Tibial artery (tissue), 4 donors: ENCODE results near the gene BTBD19.

Source experiments
- DNase-seq, 2 donors: peaks; one replicate each; pipeline ENCODE4 v3.0.0-alpha.2; 2019
- H3K27ac ChIP-seq, 2 donors: fragments of 200-600 bp; sonication (generic) in 1 of 2; 1 replicate in 1 of 2; 2 replicates in 1 of 2; pipeline ENCODE4 v1.5.1; 2018 to 2019; ENCODE audit warnings: mild to moderate bottlenecking in 1 of 2
- H3K27me3 ChIP-seq, 2 donors: fragments of 200-600 bp; sonication (generic) in 1 of 2; one replicate each; pipeline versions ENCODE4 v1.5.1 to v1.6.0; 2016 to 2019
- H3K36me3 ChIP-seq, 3 donors: fragments of 200-600 bp; sonication (generic) in 2 of 3; one replicate each; pipeline ENCODE4 v1.5.1; 2016 to 2019; ENCODE audit warnings: mild to moderate bottlenecking in 2 of 3
- H3K4me1 ChIP-seq, 4 donors: fragments of 200-600 bp; sonication (generic) in 2 of 4; 1 replicate in 3 of 4; 2 replicates in 1 of 4; pipeline ENCODE4 v1.5.1; 2016 to 2019
- H3K4me3 ChIP-seq, 2 donors: fragments of 200-600 bp; sonication (generic) in 1 of 2; 1 replicate in 1 of 2; 2 replicates in 1 of 2; pipeline ENCODE4 v1.5.1; 2018 to 2019; ENCODE audit warnings: mild to moderate bottlenecking in 2 of 2
- H3K9me3 ChIP-seq, 3 donors: fragments of 200-600 bp; sonication (generic) in 1 of 3; one replicate each; pipeline ENCODE4 v1.5.1; 2016 to 2019
- CTCF ChIP-seq, 2 experiments: fragments of 200-600 bp in 1 of 2; fragments of 450-650 bp in 1 of 2; IDR thresholded peaks; one replicate each; pipeline ENCODE4 v1.5.1; 2017 to 2019; ENCODE audit warnings: antibody characterized with exemption in 2 of 2, mild to moderate bottlenecking in 1 of 2, moderate library complexity in 1 of 2
- intact Hi-C: fragments of 100-400 bp; cut with DNase I; formaldehyde crosslinking; loops from one replicate; pipeline ENCODE4 v1.15.0; 2023; ENCODE audit warnings: low total_unique reads

Gene BTBD19

GRCh38 chr1:44780583-44781121 lies 27.7 kb upstream of the BTBD19 start:
- Histone ChIP-seq H3K4me1 (peaks cover 0 to 42% (median 31%) of the 10 kb centered on the region in 4 donors), H3K27ac (no peak overlapping the region), H3K9me3 (no peaks in the 10 kb centered on the region), H3K36me3 (peaks cover 16 to 54% (median 49%) of the 10 kb centered on the region in 3 donors), H3K4me3 (no peak overlapping the region), H3K27me3 (no peaks in the 10 kb centered on the region)
- TF ChIP-seq CTCF (IDR thresholded peaks at IDR 0.05): no peak
- intact Hi-C loops: loop anchor here (10.0 kb wide), 1 partner anchor 524 kb away; no protein-coding TSS in a partner anchor
- no peak for DNase-seq

- no peak for DNase-seq
- Histone ChIP-seq H3K9me3 (no peaks in the 10 kb centered on the region), H3K4me3 (peak overlapping the region; percentile 55 to 61), H3K27me3 (no peaks in the 10 kb centered on the region), H3K27ac (peak overlapping the region; percentile 60 to 71), H3K36me3 (peaks cover 3 to 28% (median 28%) of the 10 kb centered on the region in 3 donors), H3K4me1 (peaks cover 0 to 34% (median 26%) of the 10 kb centered on the region in 4 donors)
- intact Hi-C loops: loop anchor here (10.0 kb wide), 1 partner anchor 521 kb away; no protein-coding TSS in a partner anchor
- TF ChIP-seq CTCF (IDR thresholded peaks at IDR 0.05): no peak
Measured at GRCh38 chr1:44783697-44784093, 24.6 kb upstream of the BTBD19 start.

- TF ChIP-seq CTCF (IDR thresholded peaks at IDR 0.05): no peak
- H3K9me3 ChIP-seq: no peaks in the 10 kb centered on the region
- peak overlapping the region; percentile 55 to 61 for H3K4me3 ChIP-seq
- peaks cover 0 to 34% (median 26%) of the 10 kb centered on the region in 4 donors for H3K4me1 ChIP-seq
- intact Hi-C loops: loop anchor here (5.0 to 10.0 kb wide), 2 partner anchors 228 to 520 kb away; partner anchors contain the start of genes HECTD3 and UROD
- peak overlapping the region; percentile 60 to 71 for H3K27ac ChIP-seq
- peaks cover 0 to 22% (median 21%) of the 10 kb centered on the region in 3 donors for H3K36me3 ChIP-seq
- no peak for DNase-seq
- no peaks in the 10 kb centered on the region for H3K27me3 ChIP-seq
Measured at GRCh38 chr1:44784094-44785028, 24.0 kb upstream of the BTBD19 start.

GRCh38 chr1:44785029-44785380 lies 23.3 kb upstream of the BTBD19 start:
- no peaks in the 10 kb centered on the region for H3K27me3 ChIP-seq
- no peak for DNase-seq
- no peak overlapping the region for H3K4me3 ChIP-seq
- H3K9me3 ChIP-seq: no peaks in the 10 kb centered on the region
- TF ChIP-seq CTCF (IDR thresholded peaks at IDR 0.05): no peak
- H3K36me3 ChIP-seq: peaks cover 0 to 15% (median 15%) of the 10 kb centered on the region in 3 donors
- peak overlapping the region; percentile 60 to 71 for H3K27ac ChIP-seq
- H3K4me1 ChIP-seq: peaks cover 0 to 34% (median 26%) of the 10 kb centered on the region in 4 donors
- intact Hi-C loops: loop anchor here (5.0 to 10.0 kb wide), 2 partner anchors 227 to 520 kb away; partner anchors contain the start of genes HECTD3 and UROD

- no peaks in the 10 kb centered on the region for H3K27me3 ChIP-seq
- no peaks in the 10 kb centered on the region for H3K9me3 ChIP-seq
- H3K4me3 ChIP-seq: peak overlapping the region; percentile 54 to 70
- intact Hi-C loops: loop anchor here (5.0 to 10.0 kb wide), 2 partner anchors 227 to 519 kb away; partner anchors contain the start of genes HECTD3 and UROD
- H3K27ac ChIP-seq: peak overlapping the region; percentile 79 to 80
- DNase-seq: no peak
- peaks cover 0 to 34% (median 26%) of the 10 kb centered on the region in 4 donors for H3K4me1 ChIP-seq
- H3K36me3 ChIP-seq: peaks cover 0 to 10% (median 9%) of the 10 kb centered on the region in 3 donors
- no peak for TF ChIP-seq CTCF (IDR thresholded peaks at IDR 0.05)
Measured at GRCh38 chr1:44785501-44786137, 22.7 kb upstream of the BTBD19 start.
